CD4-positive, alpha-beta memory T cell (primary cell): Measurements from ENCODE around the gene MRPS27. TPM values are rescaled to one million over a fixed set of nuclear protein-coding genes. Genes with fewer than 3 reads are reported as not detected.
"Not testable (repeated sequence)": the region's sequence is repeated elsewhere in the genome, so short reads cannot be mapped to it uniquely, and the experiment has no call there.

ENCODE experiments used
- CTCF ChIA-PET: fragments of 350-600 bp; sonication (Branson Sonifier 250); formaldehyde crosslinking; loops from one replicate; lab custom pipeline; 2021; ENCODE audit warnings: inconsistent platforms; ENCODE audit not compliant: partially characterized antibody; lab: Charles Lee
- POLR2A ChIA-PET: fragments of 350-600 bp; sonication (Branson Sonifier 250); formaldehyde crosslinking; loops from one replicate; lab custom pipeline; 2021; ENCODE audit not compliant: partially characterized antibody; lab: Charles Lee
- DNase-seq, 5 donors: peaks; one replicate each; pipeline versions ENCODE4 v3.0.0 to v3.0.0-alpha.2; 2020 to 2022; ENCODE audit warnings: mixed read lengths in 1 of 5
- H3K27ac ChIP-seq: one replicate; pipeline ENCODE4 v1.7.0; 2013; ENCODE audit warnings: low read depth, low read length
- H3K27me3 ChIP-seq: 2 replicates; pipeline ENCODE4 v1.7.0; 2013; ENCODE audit warnings: mild to moderate bottlenecking, low read length, moderate library complexity; ENCODE audit not compliant: insufficient read depth
- H3K36me3 ChIP-seq: 2 replicates; pipeline ENCODE4 v1.7.0; 2013; ENCODE audit warnings: mild to moderate bottlenecking, low read length, moderate library complexity; ENCODE audit not compliant: insufficient read depth
- H3K4me1 ChIP-seq: 2 replicates; pipeline ENCODE4 v1.7.0; 2013; ENCODE audit warnings: mild to moderate bottlenecking, low read length, moderate library complexity; ENCODE audit not compliant: insufficient read depth
- H3K4me3 ChIP-seq, 2 donors: one replicate each; pipeline ENCODE4 v1.7.0; 2013; ENCODE audit warnings: low read length in 2 of 2, mild to moderate bottlenecking in 1 of 2
- H3K9me3 ChIP-seq, 2 donors: one replicate each; pipeline ENCODE4 v1.7.0; 2013; ENCODE audit warnings: low read length in 2 of 2, control low read depth in 1 of 2; ENCODE audit not compliant: control insufficient read depth in 1 of 2
- H3K27ac Mint-ChIP-seq, 7 donors: one replicate each; pipeline ENCODE4 v1.8.0; 2020 to 2021; ENCODE audit warnings: mixed read lengths in 7 of 7, mild to moderate bottlenecking in 6 of 7, inconsistent platforms in 3 of 7, moderate library complexity in 3 of 7
- H3K27me3 Mint-ChIP-seq, 2 donors: one replicate each; pipeline ENCODE4 v1.8.0; 2020 to 2021; ENCODE audit warnings: mixed read lengths in 2 of 2
- H3K36me3 Mint-ChIP-seq, 2 donors: one replicate each; pipeline ENCODE4 v1.8.0; 2020 to 2021; ENCODE audit warnings: mixed read lengths in 2 of 2, inconsistent platforms in 1 of 2, mild to moderate bottlenecking in 1 of 2
- H3K4me1 Mint-ChIP-seq, 4 donors: one replicate each; pipeline ENCODE4 v1.8.0; 2020 to 2021; ENCODE audit warnings: mixed read lengths in 4 of 4, mild to moderate bottlenecking in 1 of 4
- H3K4me3 Mint-ChIP-seq, 8 donors: one replicate each; pipeline ENCODE4 v1.8.0; 2020 to 2021; ENCODE audit warnings: mixed read lengths in 8 of 8, mild to moderate bottlenecking in 7 of 8, moderate library complexity in 6 of 8, inconsistent platforms in 3 of 8
- H3K9me3 Mint-ChIP-seq, 8 donors: one replicate each; pipeline ENCODE4 v1.8.0; 2020 to 2021; ENCODE audit warnings: mixed read lengths in 8 of 8, mild to moderate bottlenecking in 5 of 8, inconsistent platforms in 3 of 8, moderate library complexity in 1 of 8
- intact Hi-C: fragments of 100-400 bp; cut with micrococcal nuclease; formaldehyde crosslinking; loops from one replicate; pipeline ENCODE4 v1.15.1; 2023
- polyA plus RNA-seq, 2 donors: library from polyadenylated mRNA; unstranded; fragments of 300-500 nt; fragmentation: Illumina TruSeq; gene quantifications; one replicate each; pipeline ENCODE4 v1.2.3, GENCODE V29; 2021
- total RNA-seq, 2 experiments: library from RNA; stranded (reverse); gene quantifications; one replicate each; pipeline ENCODE4 v1.2.3, GENCODE V29; 2021

The MRPS27 gene
- total and polyA plus RNA-seq, 4 experiments from 2014 or later, result 36.6 to 44.6 (median 39.0) TPM

- H3K36me3 ChIP-seq, result peaks cover 20% of the 10 kb centered on the region
- H3K4me3 Mint-ChIP-seq, result no peak overlapping the region
These were observed 8.1 kb upstream of the MRPS27 start for GRCh38 chr5:72328172-72328571.

DNA sequence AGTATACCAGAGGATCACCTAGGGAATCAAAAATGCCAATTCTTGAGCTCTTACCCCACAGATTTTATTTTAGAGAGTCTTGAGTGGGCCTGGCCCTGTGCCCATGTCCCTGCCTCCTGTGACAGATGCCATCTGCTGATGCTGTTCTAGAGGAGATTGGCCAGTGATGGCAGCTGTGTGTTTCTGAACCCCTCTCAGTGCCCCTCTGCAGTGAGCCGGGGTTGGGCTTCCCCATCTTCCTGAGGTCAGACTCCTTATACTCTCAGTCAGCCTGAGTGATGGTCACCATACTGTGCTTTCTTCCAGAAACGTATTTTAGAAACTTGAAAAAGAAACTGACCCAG is 6.2 kb upstream of the MRPS27 start:
- Mint-ChIP-seq H3K27ac (peak overlapping the region in 2 of 7 donors; percentile 12 to 30), H3K4me1 (peaks cover 4 to 8% (median 5%) of the 10 kb centered on the region in 4 donors), H3K4me3 (no peak overlapping the region), H3K9me3 (no peaks in the 10 kb centered on the region), H3K27me3 (no peaks in the 10 kb centered on the region), H3K36me3 (peaks cover 56 to 63% of the 10 kb centered on the region in 2 donors)
- DNase-seq, result no peak
- CTCF ChIA-PET, result no interaction called here
- H3K36me3 ChIP-seq, result peaks cover 20% of the 10 kb centered on the region
- intact Hi-C loops, result loop anchor here (10.0 kb wide), 1 partner anchor 519 kb away; no protein-coding TSS in a partner anchor
- no peaks in the 10 kb centered on the region for H3K9me3 ChIP-seq
- H3K27ac ChIP-seq, result no peak overlapping the region
- no peaks in the 10 kb centered on the region for H3K4me1 ChIP-seq
- no peaks in the 10 kb centered on the region for H3K27me3 ChIP-seq
- H3K4me3 ChIP-seq, result no peak overlapping the region
- POLR2A ChIA-PET, result no interaction called here

More at GRCh38 chr5:72328172-72328571, 8.1 kb upstream of the MRPS27 start:
- intact Hi-C loops, result loop anchor here (10.0 kb wide), 1 partner anchor 517 kb away; no protein-coding TSS in a partner anchor
- no peak overlapping the region for H3K27ac Mint-ChIP-seq
- H3K27me3 ChIP-seq, result no peaks in the 10 kb centered on the region
- no peaks in the 10 kb centered on the region for H3K4me1 ChIP-seq
- no peak for DNase-seq
- H3K9me3 Mint-ChIP-seq, result no peaks in the 10 kb centered on the region
- peaks cover 0 to 5% (median 5%) of the 10 kb centered on the region in 4 donors for H3K4me1 Mint-ChIP-seq
- ChIA-PET CTCF (interaction anchor here (1.5 kb wide), 1 partner anchor 19 kb away, joined by 5 read pairs; no protein-coding TSS in a partner anchor), POLR2A (no interaction called here)
- H3K9me3 ChIP-seq, result no peaks in the 10 kb centered on the region
- H3K36me3 Mint-ChIP-seq, result peaks cover 60 to 69% of the 10 kb centered on the region in 2 donors
- H3K27ac ChIP-seq, result no peak overlapping the region
- H3K4me3 ChIP-seq, result no peak overlapping the region
- no peaks in the 10 kb centered on the region for H3K27me3 Mint-ChIP-seq

GRCh38 chr5:72325566-72326305 is 5.7 kb upstream of the MRPS27 start:
- Mint-ChIP-seq H3K27ac (peak overlapping the region in 1 of 7 donors; percentile 12), H3K27me3 (no peaks in the 10 kb centered on the region), H3K4me1 (peaks cover 5 to 11% (median 6%) of the 10 kb centered on the region in 4 donors), H3K36me3 (peaks cover 51 to 57% of the 10 kb centered on the region in 2 donors), H3K9me3 (no peaks in the 10 kb centered on the region), H3K4me3 (no peak overlapping the region)
- intact Hi-C loops, result loop anchor here (10.0 kb wide), 1 partner anchor 519 kb away; no protein-coding TSS in a partner anchor
- Histone ChIP-seq H3K9me3 (no peaks in the 10 kb centered on the region), H3K4me1 (no peaks in the 10 kb centered on the region), H3K27me3 (no peaks in the 10 kb centered on the region), H3K36me3 (peaks cover 20% of the 10 kb centered on the region), H3K27ac (no peak overlapping the region), H3K4me3 (no peak overlapping the region)
- POLR2A ChIA-PET, result no interaction called here
- CTCF ChIA-PET, result no interaction called here
- no peak for DNase-seq

DNA sequence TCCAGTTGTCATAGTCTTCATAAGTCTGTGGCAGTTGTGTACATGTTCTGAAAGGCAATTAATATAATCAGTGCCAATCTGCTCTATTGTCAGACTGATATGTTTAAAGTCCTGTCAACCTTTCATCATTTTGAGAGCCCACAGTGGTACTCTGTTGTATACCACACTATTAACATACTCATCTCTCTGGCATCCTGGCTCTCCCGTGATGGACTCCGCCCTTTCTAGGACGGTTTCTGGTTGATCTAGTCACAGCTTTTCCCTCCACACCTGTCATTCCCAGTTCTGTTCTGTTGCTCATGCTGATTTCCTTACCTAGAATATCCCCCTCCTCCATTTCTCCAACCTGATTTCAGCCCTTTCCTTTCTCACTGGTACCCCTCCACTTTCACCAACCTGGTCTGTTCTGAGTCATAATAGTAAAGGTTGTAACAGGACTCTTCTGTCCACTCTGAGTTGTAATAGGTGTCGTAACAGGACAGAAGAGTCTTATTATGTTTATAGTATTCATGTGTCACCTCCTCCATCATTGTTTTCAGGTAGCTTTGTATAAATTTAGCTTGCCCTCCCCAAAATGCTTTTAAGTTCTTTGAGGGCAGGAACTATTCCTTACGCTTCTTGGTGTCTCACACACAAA is 4.3 kb upstream of the MRPS27 start:
- POLR2A ChIA-PET, result no interaction called here
- Histone ChIP-seq H3K9me3 (no peaks in the 10 kb centered on the region), H3K27me3 (no peaks in the 10 kb centered on the region), H3K4me1 (peaks cover 2% of the 10 kb centered on the region), H3K36me3 (peaks cover 20% of the 10 kb centered on the region), H3K4me3 (no peak overlapping the region), H3K27ac (no peak overlapping the region)
- intact Hi-C loops, result loop anchor here (5.0 to 10.0 kb wide), 3 partner anchors 493 to 737 kb away; partner anchors contain the start of genes MCCC2 and TNPO1
- CTCF ChIA-PET, result no interaction called here
- Mint-ChIP-seq H3K4me1 (peaks cover 8 to 21% (median 12%) of the 10 kb centered on the region in 4 donors), H3K4me3 (no peak overlapping the region), H3K27me3 (no peaks in the 10 kb centered on the region), H3K36me3 (peaks cover 39 to 54% of the 10 kb centered on the region in 2 donors), H3K27ac (no peak overlapping the region), H3K9me3 (no peaks in the 10 kb centered on the region)
- no peak for DNase-seq

DNA sequence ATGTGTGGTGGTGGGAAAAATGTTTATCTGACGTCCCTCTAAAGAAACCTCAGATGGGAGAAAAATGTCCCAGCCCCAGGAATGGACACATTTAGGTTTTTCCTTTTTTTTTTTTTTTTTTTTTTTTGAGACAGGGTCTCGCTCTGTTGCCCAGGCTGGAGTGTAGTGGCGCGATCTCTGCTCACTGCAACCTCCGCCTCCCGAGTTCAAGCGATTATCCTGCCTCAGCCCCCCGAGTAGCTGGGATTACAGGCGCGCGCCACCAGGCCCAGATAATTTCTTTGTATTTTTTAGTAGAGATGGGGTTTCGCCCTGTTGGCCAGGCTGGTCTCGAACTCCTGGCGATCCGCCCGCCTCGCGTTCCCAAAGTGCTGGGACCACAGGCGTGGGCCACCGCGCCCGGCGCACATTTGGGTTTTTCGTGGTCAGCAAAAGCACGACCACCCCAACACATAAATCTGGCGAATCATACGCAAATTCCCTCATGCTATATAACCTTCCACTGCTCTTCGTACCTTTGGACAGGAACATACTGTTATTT is 535 bp downstream of the MRPS27 start:
- Histone ChIP-seq H3K4me3 (peak overlapping the region; percentile 100), H3K27ac (peak overlapping the region; percentile 65)
- H3K27me3 Mint-ChIP-seq, H3K4me1 ChIP-seq, intact Hi-C loops, H3K9me3 Mint-ChIP-seq, H3K36me3 ChIP-seq, H3K9me3 ChIP-seq, DNase-seq, H3K27me3 ChIP-seq: not testable (repeated sequence)
- H3K4me3 Mint-ChIP-seq, result peak overlapping the region; percentile 96 to 99 (median 98)
- ChIA-PET POLR2A (interaction anchor here (0.7 to 4.6 kb wide), 10 partner anchors 11 to 1246 kb away, joined by 3 to 81 read pairs (median 3); partner anchors contain the start of genes ANKRA2, BDP1, BTF3 and UTP15), CTCF (interaction anchor here (1.3 to 3.6 kb wide), 2 partner anchors 11 to 719 kb away, joined by 3 to 36 read pairs; no protein-coding TSS in a partner anchor)
- H3K27ac Mint-ChIP-seq, result peak overlapping the region; percentile 87 to 97 (median 96)
- peaks cover 18 to 33% of the 10 kb centered on the region in 2 donors for H3K36me3 Mint-ChIP-seq
- peaks cover 21 to 55% (median 30%) of the 10 kb centered on the region in 4 donors for H3K4me1 Mint-ChIP-seq

DNA sequence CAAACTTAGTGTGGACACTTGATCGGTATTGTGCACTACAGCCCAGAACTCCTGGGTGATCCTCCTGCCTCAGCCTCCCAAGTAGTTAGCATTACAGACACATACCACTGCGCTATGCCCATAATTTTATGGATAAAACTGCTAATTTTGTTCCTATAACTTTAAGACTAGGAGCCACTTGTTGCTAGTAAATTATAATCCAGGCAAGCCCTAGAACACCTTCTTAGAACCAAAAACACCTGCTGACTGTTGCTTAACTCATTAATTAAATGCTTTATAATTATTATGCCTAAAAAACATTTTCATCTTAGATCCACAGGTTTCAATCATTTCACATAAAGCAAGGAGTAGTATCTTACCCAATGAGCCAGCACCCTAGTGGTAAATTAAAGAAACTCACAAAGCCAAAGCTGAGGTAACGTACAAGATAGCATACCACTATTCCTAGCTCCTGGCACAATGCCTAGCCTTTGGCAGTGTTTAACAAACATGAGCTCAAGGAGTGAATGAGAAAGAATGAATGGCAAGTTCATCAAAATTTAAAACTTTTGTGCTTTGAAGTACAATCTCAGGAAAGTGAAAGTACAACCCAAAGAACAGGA is 5.4 kb downstream of the MRPS27 start:
- peak overlapping the region in 1 of 7 donors; percentile 35 for H3K27ac Mint-ChIP-seq
- no peaks in the 10 kb centered on the region for H3K9me3 ChIP-seq
- H3K27ac ChIP-seq, result no peak overlapping the region
- peaks cover 14% of the 10 kb centered on the region for H3K36me3 ChIP-seq
- no peak for DNase-seq
- no peak overlapping the region for H3K4me3 ChIP-seq
- H3K4me3 Mint-ChIP-seq, result peak overlapping the region in 1 of 8 donors; percentile 4
- no peaks in the 10 kb centered on the region for H3K9me3 Mint-ChIP-seq
- H3K27me3 ChIP-seq, result no peaks in the 10 kb centered on the region
- peaks cover 9% of the 10 kb centered on the region for H3K4me1 ChIP-seq
- H3K27me3 Mint-ChIP-seq, result no peaks in the 10 kb centered on the region
- intact Hi-C loops, result no loop called here
- H3K4me1 Mint-ChIP-seq, result peaks cover 14 to 38% (median 25%) of the 10 kb centered on the region in 4 donors
- CTCF ChIA-PET, result no interaction called here
- POLR2A ChIA-PET, result no interaction called here
- peaks cover 16 to 43% of the 10 kb centered on the region in 2 donors for H3K36me3 Mint-ChIP-seq
